ENCODE data around the gene WDR72.

Gene WDR72

GRCh38 chr15:53625962-53626845 is 133.3 kb downstream of the WDR72 start:
- H3K4me3 ChIP-seq (replicated peaks; ENCODE audit: insufficient read depth, low read length), result no peak overlapping the region
- no peak for TF ChIP-seq GABPA (IDR thresholded peaks at IDR 0.05; ENCODE audit: low read depth)
- TF ChIP-seq REST (IDR thresholded peaks at IDR 0.05; ENCODE audit: insufficient replicate concordance, low read depth), result no peak
- TF ChIP-seq SPI1 (IDR thresholded peaks at IDR 0.05; ENCODE audit: borderline replicate concordance, low read depth), result no peak
- no peak for TF ChIP-seq POLR2AphosphoS5 (IDR thresholded peaks at IDR 0.05; ENCODE audit: low read depth)
- no peak for TF ChIP-seq CTCF (IDR thresholded peaks at IDR 0.05; ENCODE audit: insufficient read depth, low read length)
- no peak for DNase-seq (ENCODE audit: low read depth in 1 of 2, low spot score in 1 of 2)
- H3K27ac ChIP-seq (replicated peaks), result no peak overlapping the region
- H3K27me3 ChIP-seq (ENCODE audit: insufficient read depth, poor library complexity, severe bottlenecking), result no peaks in the 10 kb centered on the region

- Histone ChIP-seq H3K27me3 (ENCODE audit: insufficient read depth, poor library complexity, severe bottlenecking) (no peaks in the 10 kb centered on the region), H3K27ac (replicated peaks) (no peak overlapping the region), H3K4me3 (replicated peaks; ENCODE audit: insufficient read depth, low read length) (no peak overlapping the region)
- no peak for TF ChIP-seq GABPA (IDR thresholded peaks at IDR 0.05; ENCODE audit: low read depth)
- TF ChIP-seq REST (IDR thresholded peaks at IDR 0.05; ENCODE audit: insufficient replicate concordance, low read depth), result no peak
- TF ChIP-seq SPI1 (IDR thresholded peaks at IDR 0.05; ENCODE audit: borderline replicate concordance, low read depth), result no peak
- TF ChIP-seq POLR2AphosphoS5 (IDR thresholded peaks at IDR 0.05; ENCODE audit: low read depth), result no peak
- TF ChIP-seq CTCF (IDR thresholded peaks at IDR 0.05; ENCODE audit: insufficient read depth, low read length), result no peak
- no peak for DNase-seq (ENCODE audit: low read depth in 1 of 2, low spot score in 1 of 2)
Observed at GRCh38 chr15:53625260-53625659, 134.2 kb downstream of the WDR72 start.

- H3K27me3 ChIP-seq (ENCODE audit: insufficient read depth, poor library complexity, severe bottlenecking), result no peaks in the 10 kb centered on the region
- H3K27ac ChIP-seq (replicated peaks), result no peak overlapping the region
- no peak for TF ChIP-seq GABPA (IDR thresholded peaks at IDR 0.05; ENCODE audit: low read depth)
- no peak for TF ChIP-seq CTCF (IDR thresholded peaks at IDR 0.05; ENCODE audit: insufficient read depth, low read length)
- no peak for TF ChIP-seq POLR2AphosphoS5 (IDR thresholded peaks at IDR 0.05; ENCODE audit: low read depth)
- H3K4me3 ChIP-seq (replicated peaks; ENCODE audit: insufficient read depth, low read length), result no peak overlapping the region
- DNase-seq (ENCODE audit: low read depth in 1 of 2, low spot score in 1 of 2), result no peak
Observed at GRCh38 chr15:53618461-53618860, 141.0 kb downstream of the WDR72 start.
